OCI-LY1 (cell line): ENCODE measurements around the gene LTB4R.

Experiments used
- H2AFZ ChIP-seq: fragments of 200-600 bp; sonication (generic), shearing (Covaris generic); 2 replicates; pipeline ENCODE4 v1.6.0; 2014; ENCODE audit warnings: antibody characterized with exemption, mild to moderate bottlenecking, low read length
- H3F3A ChIP-seq: fragments of 200-600 bp; sonication (generic), shearing (Covaris generic); 2 replicates; pipeline ENCODE4 v1.6.0; 2014; ENCODE audit warnings: mild to moderate bottlenecking, antibody characterized with exemption, low read length, moderate library complexity; ENCODE audit not compliant: insufficient read depth
- H3K27ac ChIP-seq: fragments of 200-600 bp; sonication (generic); 2 replicates; pipeline ENCODE4 v1.5.1; 2014; ENCODE audit warnings: low read length, mixed run types, mild to moderate bottlenecking, low read depth; ENCODE audit not compliant: poor library complexity, severe bottlenecking
- H3K27me3 ChIP-seq: fragments of 200-600 bp; sonication (generic); 2 replicates; pipeline ENCODE4 v1.6.0; 2014; ENCODE audit warnings: antibody characterized with exemption, mild to moderate bottlenecking, low read length, moderate library complexity; ENCODE audit not compliant: insufficient read depth
- H3K36me3 ChIP-seq: fragments of 200-600 bp; sonication (generic); 2 replicates; pipeline ENCODE4 v1.6.1; 2014; ENCODE audit warnings: mild to moderate bottlenecking, antibody characterized with exemption, low read length, moderate library complexity, mixed read lengths; ENCODE audit not compliant: insufficient read depth
- H3K4me1 ChIP-seq: fragments of 200-600 bp; sonication (generic); 2 replicates; pipeline ENCODE4 v1.5.1; 2014; ENCODE audit warnings: mild to moderate bottlenecking, low read length, moderate library complexity; ENCODE audit not compliant: insufficient read depth, severe bottlenecking
- H3K4me2 ChIP-seq: fragments of 200-600 bp; sonication (generic), shearing (Covaris generic); 2 replicates; pipeline ENCODE4 v1.6.1; 2014; ENCODE audit warnings: low read length
- H3K4me3 ChIP-seq: fragments of 200-600 bp; sonication (generic); 2 replicates; pipeline ENCODE4 v1.5.1; 2014; ENCODE audit warnings: low read length, low read depth, mild to moderate bottlenecking, mixed read lengths; ENCODE audit not compliant: poor library complexity, severe bottlenecking
- H3K79me2 ChIP-seq: fragments of 200-600 bp; shearing (Covaris generic); 2 replicates; pipeline ENCODE4 v1.6.1; 2016; ENCODE audit warnings: mixed run types, low read length, mixed read lengths; ENCODE audit not compliant: insufficient read depth
- H3K9ac ChIP-seq: fragments of 200-600 bp; sonication (generic), shearing (Covaris generic); 2 replicates; pipeline ENCODE4 v1.6.1; 2014; ENCODE audit warnings: mild to moderate bottlenecking, low read length, mixed read lengths
- H3K9me2 ChIP-seq: fragments of 200-600 bp; sonication (generic), shearing (Covaris generic); 2 replicates; pipeline ENCODE4 v1.6.1; 2014; ENCODE audit warnings: low read depth, mild to moderate bottlenecking, low read length, mixed read lengths
- H3K9me3 ChIP-seq: fragments of 200-600 bp; shearing (Covaris generic); 2 replicates; pipeline ENCODE4 v1.6.1; 2014; ENCODE audit warnings: low read length, mixed read lengths
- H4K20me1 ChIP-seq: fragments of 200-600 bp; sonication (generic), shearing (Covaris generic); 2 replicates; pipeline ENCODE4 v1.6.0; 2016; ENCODE audit warnings: mild to moderate bottlenecking, low read length; ENCODE audit not compliant: insufficient read depth
- CTCF ChIP-seq: fragments of 200-600 bp; sonication (generic), shearing (Covaris generic); IDR thresholded peaks from 2 replicates; pipeline ENCODE4 v1.5.1; 2017; ENCODE audit warnings: mild to moderate bottlenecking, antibody characterized with exemption, low read length, moderate library complexity, mixed read lengths
- EZH2 ChIP-seq: fragments of 200-600 bp; sonication (generic), shearing (Covaris generic); IDR thresholded peaks from 2 replicates; pipeline ENCODE4 v1.8.0; 2017; ENCODE audit warnings: borderline replicate concordance, mixed run types, mild to moderate bottlenecking, antibody characterized with exemption, low read length, moderate library complexity, mixed read lengths

LTB4R gene

DNA sequence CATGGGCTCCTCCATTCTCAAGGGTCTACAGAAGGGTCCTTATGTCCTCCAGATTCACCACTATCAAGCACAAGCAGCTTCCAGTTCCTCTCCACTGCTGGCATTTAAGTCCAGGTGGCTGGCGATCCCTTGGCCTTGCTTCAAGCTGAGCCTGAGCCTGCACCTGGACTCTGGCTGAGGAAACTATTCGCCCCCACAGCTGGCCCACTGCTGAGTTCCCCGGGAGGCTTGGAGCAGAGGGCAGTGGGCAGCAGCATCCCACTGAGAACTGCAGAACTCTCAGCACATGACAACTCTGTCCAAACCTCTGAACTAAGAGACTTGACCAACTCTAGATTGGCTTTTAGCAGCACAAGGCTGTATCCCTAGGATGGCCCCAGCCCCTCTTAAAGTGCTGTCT is 28.6 kb upstream of the LTB4R start:
- Histone ChIP-seq H3K36me3 (no peaks in the 10 kb centered on the region), H3K27me3 (no peaks in the 10 kb centered on the region), H3F3A (no peaks in the 10 kb centered on the region), H3K9me2 (no peaks in the 10 kb centered on the region), H3K9me3 (no peaks in the 10 kb centered on the region), H3K79me2 (no peaks in the 10 kb centered on the region), H4K20me1 (no peaks in the 10 kb centered on the region), H3K4me3 (no peak overlapping the region), H3K4me1 (peaks cover 11% of the 10 kb centered on the region), H2AFZ (no peak overlapping the region), H3K4me2 (no peak overlapping the region), H3K27ac (no peak overlapping the region), H3K9ac (no peak overlapping the region)
- TF ChIP-seq EZH2 (no peak), CTCF (no peak)

DNA sequence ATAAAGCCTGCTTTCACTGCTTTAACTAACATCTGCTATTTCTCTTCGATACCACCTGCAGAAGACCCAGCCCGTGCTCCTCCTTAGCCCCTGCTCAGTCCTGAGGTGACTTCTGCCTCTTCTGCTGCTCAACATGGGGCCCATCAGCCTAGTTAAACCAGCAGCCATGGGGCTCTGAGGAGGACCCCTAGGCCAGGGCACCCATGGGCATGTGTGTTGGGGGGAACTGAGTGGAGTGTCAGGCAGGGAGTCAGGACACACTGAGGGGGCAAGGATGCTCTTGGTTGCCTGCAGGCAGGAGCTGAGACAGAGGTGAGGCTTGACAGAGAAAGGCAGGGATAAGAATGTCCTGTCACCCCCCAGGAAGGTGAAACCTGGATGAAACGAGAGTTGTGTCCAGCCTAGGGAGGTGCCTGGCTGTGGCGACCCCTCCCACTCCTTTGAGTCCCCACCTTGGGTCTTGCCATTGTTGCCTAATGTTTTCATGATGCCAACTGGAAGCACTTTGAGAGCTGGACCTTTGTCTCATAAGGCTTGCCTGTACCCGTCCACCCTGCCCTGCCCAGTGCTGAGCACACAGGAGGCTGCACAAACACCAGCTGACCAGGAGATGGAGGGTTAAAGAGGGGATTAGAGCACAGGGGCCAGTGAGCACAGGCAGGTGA is 27.4 kb upstream of the LTB4R start:
- no peaks in the 10 kb centered on the region for H3K79me2 ChIP-seq
- peaks cover 6% of the 10 kb centered on the region for H3K4me1 ChIP-seq
- no peak overlapping the region for H3K4me2 ChIP-seq
- no peaks in the 10 kb centered on the region for H4K20me1 ChIP-seq
- H3K27me3 ChIP-seq, result no peaks in the 10 kb centered on the region
- H3K9ac ChIP-seq, result no peak overlapping the region
- TF ChIP-seq CTCF, result no peak
- no peak for TF ChIP-seq EZH2
- no peaks in the 10 kb centered on the region for H3K36me3 ChIP-seq
- no peaks in the 10 kb centered on the region for H3F3A ChIP-seq
- H3K27ac ChIP-seq, result no peak overlapping the region
- H3K9me3 ChIP-seq, result no peaks in the 10 kb centered on the region
- H3K9me2 ChIP-seq, result no peaks in the 10 kb centered on the region
- no peak overlapping the region for H2AFZ ChIP-seq
- no peak overlapping the region for H3K4me3 ChIP-seq

GRCh38 chr14:24284501-24285035 is 26.7 kb upstream of the LTB4R start:
- no peaks in the 10 kb centered on the region for H3K4me1 ChIP-seq

More at GRCh38 chr14:24284501-24285035, 26.7 kb upstream of the LTB4R start:
- Histone ChIP-seq H3K27me3 (no peaks in the 10 kb centered on the region), H3K9me3 (no peaks in the 10 kb centered on the region), H4K20me1 (no peaks in the 10 kb centered on the region), H3K9ac (no peak overlapping the region), H3K27ac (no peak overlapping the region), H3K79me2 (no peaks in the 10 kb centered on the region), H3F3A (no peaks in the 10 kb centered on the region), H3K36me3 (peaks cover 4% of the 10 kb centered on the region; the same call in 1 of the 2 replicates), H2AFZ (no peak overlapping the region), H3K9me2 (no peaks in the 10 kb centered on the region), H3K4me2 (no peak overlapping the region), H3K4me3 (no peak overlapping the region)
- TF ChIP-seq CTCF (no peak), EZH2 (no peak)
